COLO668 (cell line): ENCODE measurements around the gene RCOR1.
"Not testable (repeated sequence)": the region's sequence is repeated elsewhere in the genome, so short reads cannot be mapped to it uniquely, and the experiment has no call there.

Experiments used
- DNase-seq: peaks from one replicate; lab custom pipeline; 2025; ENCODE audit not compliant: unreplicated experiment; lab: John Stamatoyannopoulos, UW

Gene RCOR1

GRCh38 chr14:102591944-102592762 lies at the start of gene RCOR1:
Gene RCOR1 (plus strand): TSS chr14:102592649. CDS start chr14:102592887, 238 bp downstream.
- peak; percentile 99 for DNase-seq

- no peak for DNase-seq
Measured at GRCh38 chr14:102544046-102544746, 48.3 kb upstream of the RCOR1 start.

GRCh38 chr14:102544747-102545460 lies 47.5 kb upstream of the RCOR1 start:
- DNase-seq, result peak; percentile 26

GRCh38 chr14:102545461-102546265 lies 46.8 kb upstream of the RCOR1 start:
- no peak for DNase-seq

- no peak for DNase-seq
Measured at GRCh38 chr14:102548616-102549240, 43.7 kb upstream of the RCOR1 start.

GRCh38 chr14:102550927-102551401 lies 41.5 kb upstream of the RCOR1 start:
- not testable (repeated sequence) for DNase-seq

- DNase-seq, result no peak
Measured at GRCh38 chr14:102551995-102552705, 40.3 kb upstream of the RCOR1 start.

- peak; percentile 72 for DNase-seq
Measured at GRCh38 chr14:102554821-102555819, 37.3 kb upstream of the RCOR1 start.

- no peak for DNase-seq
Measured at GRCh38 chr14:102556098-102556677, 36.3 kb upstream of the RCOR1 start.

- no peak for DNase-seq
Measured at GRCh38 chr14:102557434-102558226, 34.8 kb upstream of the RCOR1 start.

- no peak for DNase-seq
Measured at GRCh38 chr14:102558556-102558955, 33.9 kb upstream of the RCOR1 start.

- DNase-seq, result no peak
Measured at GRCh38 chr14:102560458-102561261, 31.8 kb upstream of the RCOR1 start.

- DNase-seq, result no peak
Measured at GRCh38 chr14:102565331-102565887, 27.0 kb upstream of the RCOR1 start.

- no peak for DNase-seq
Measured at GRCh38 chr14:102565959-102566358, 26.5 kb upstream of the RCOR1 start.

- DNase-seq, result no peak
Measured at GRCh38 chr14:102568115-102568614, 24.3 kb upstream of the RCOR1 start.
